Central memory CD4-positive, alpha-beta T cell (primary cell): ENCODE results near the gene LCE4A.

Experiments used
- DNase-seq: peaks from one replicate; pipeline ENCODE4 v3.0.0; 2022

LCE4A gene

GRCh38 chr1:152747831-152748230, 39.9 kb downstream of the LCE4A start:
- DNase-seq: no peak

GRCh38 chr1:152752225-152752624, 44.3 kb downstream of the LCE4A start:
- no peak for DNase-seq

GRCh38 chr1:152753586-152753985, 45.6 kb downstream of the LCE4A start:
- no peak for DNase-seq

- DNase-seq: no peak
Observed at GRCh38 chr1:152756872-152757271, 48.9 kb downstream of the LCE4A start.

- no peak for DNase-seq
Observed at GRCh38 chr1:152757747-152758146, 49.8 kb downstream of the LCE4A start, which contains the start of gene KPRP. TSS of gene KPRP (plus strand) at chr1:152758025. CDS start at chr1:152759589, 1,564 bp downstream.

- no peak for DNase-seq
Observed at GRCh38 chr1:152758636-152759035, 50.7 kb downstream of the LCE4A start.
